Measurements from ENCODE around the gene AFG1L. TPM values are rescaled to one million over a fixed set of nuclear protein-coding genes. Genes with fewer than 3 reads are reported as not detected.

The AFG1L gene
- total and polyA plus RNA-seq, 4 donors = 2.7 to 2.8 (median 2.7) TPM

GRCh38 chr6:108355890-108356289 lies 61.0 kb downstream of the AFG1L start:
- H3K27ac ChIP-seq (ENCODE audit: low read depth in 1 of 2, low read length in 2 of 2) = no peak overlapping the region
- 95% methylated on average over 2 of the region's 2 CpGs for WGBS
- H3K4me1 ChIP-seq (ENCODE audit: control insufficient read depth in 4 of 4, insufficient read depth in 4 of 4, low read length in 3 of 4) = peaks cover 0 to 4% (median under 1%) of the 10 kb centered on the region in 4 donors
- H3K9me3 ChIP-seq (ENCODE audit: control insufficient read depth in 4 of 4, low read length in 3 of 4) = no peaks in the 10 kb centered on the region
- no peak for DNase-seq (ENCODE audit: low spot score)
- no peak overlapping the region for H3K4me3 ChIP-seq (ENCODE audit: low read depth in 1 of 3, low read length in 3 of 3)
- peaks cover 0 to 2% (median under 1%) of the 10 kb centered on the region in 4 donors for H3K36me3 ChIP-seq (ENCODE audit: control insufficient read depth in 4 of 4, insufficient read depth in 3 of 4, low read depth in 1 of 4, low read length in 3 of 4)
- no peak for TF ChIP-seq TAF1 (conservative IDR thresholded peaks at IDR 0.05)
- no peak for TF ChIP-seq RAD21 (IDR thresholded peaks at IDR 0.05)
- no peak for TF ChIP-seq CTCF (IDR thresholded peaks at IDR 0.05; ENCODE audit: low read depth, low read length, missing input control)
- no peak for TF ChIP-seq JUND (IDR thresholded peaks at IDR 0.05)
- TF ChIP-seq RXRA (IDR thresholded peaks at IDR 0.05) = no peak
- TF ChIP-seq GABPA (IDR thresholded peaks at IDR 0.05 in 1 of 2, conservative IDR thresholded peaks at IDR 0.05 in 1 of 2) = no peak
- TF ChIP-seq HNF4G (IDR thresholded peaks at IDR 0.05) = no peak
- no peak overlapping the region for H3K9ac ChIP-seq (ENCODE audit: low read depth in 1 of 2, low read length in 2 of 2)
- no peaks in the 10 kb centered on the region for H3K27me3 ChIP-seq (ENCODE audit: control insufficient read depth in 4 of 4, insufficient read depth in 4 of 4, low read length in 3 of 4)

- no peaks in the 10 kb centered on the region for H3K27me3 ChIP-seq (ENCODE audit: control insufficient read depth in 4 of 4, insufficient read depth in 4 of 4, low read length in 3 of 4)
- H3K27ac ChIP-seq (ENCODE audit: low read depth in 1 of 2, low read length in 2 of 2) = no peak overlapping the region
- DNase-seq (ENCODE audit: low spot score) = no peak
- no peak overlapping the region for H3K4me3 ChIP-seq (ENCODE audit: low read depth in 1 of 3, low read length in 3 of 3)
- H3K36me3 ChIP-seq (ENCODE audit: control insufficient read depth in 4 of 4, insufficient read depth in 3 of 4, low read depth in 1 of 4, low read length in 3 of 4) = peaks cover 0 to 2% (median under 1%) of the 10 kb centered on the region in 4 donors
- peaks cover 0 to 32% (median 13%) of the 10 kb centered on the region in 4 donors for H3K4me1 ChIP-seq (ENCODE audit: control insufficient read depth in 4 of 4, insufficient read depth in 4 of 4, low read length in 3 of 4)
- no peak overlapping the region for H3K9ac ChIP-seq (ENCODE audit: low read depth in 1 of 2, low read length in 2 of 2)
- TF ChIP-seq ATF3 (IDR thresholded peaks at IDR 0.05) (no peak), ZBTB33 (IDR thresholded peaks at IDR 0.05) (no peak), HNF4G (IDR thresholded peaks at IDR 0.05) (no peak), HNF4A (conservative IDR thresholded peaks at IDR 0.05) (no peak)
- no peaks in the 10 kb centered on the region for H3K9me3 ChIP-seq (ENCODE audit: control insufficient read depth in 4 of 4, low read length in 3 of 4)
- WGBS = 88% methylated on average over 5 of the region's 5 CpGs
These were observed 65.3 kb downstream of the AFG1L start for GRCh38 chr6:108359901-108360882.

GRCh38 chr6:108360919-108361311 lies 66.1 kb downstream of the AFG1L start:
- no peak overlapping the region for H3K4me3 ChIP-seq (ENCODE audit: low read depth in 1 of 3, low read length in 3 of 3)
- H3K4me1 ChIP-seq (ENCODE audit: control insufficient read depth in 4 of 4, insufficient read depth in 4 of 4, low read length in 3 of 4) = peaks cover 0 to 32% (median 13%) of the 10 kb centered on the region in 4 donors
- H3K27ac ChIP-seq (ENCODE audit: low read depth in 1 of 2, low read length in 2 of 2) = no peak overlapping the region
- no peaks in the 10 kb centered on the region for H3K27me3 ChIP-seq (ENCODE audit: control insufficient read depth in 4 of 4, insufficient read depth in 4 of 4, low read length in 3 of 4)
- no peaks in the 10 kb centered on the region for H3K9me3 ChIP-seq (ENCODE audit: control insufficient read depth in 4 of 4, low read length in 3 of 4)
- TF ChIP-seq ZBTB33 (IDR thresholded peaks at IDR 0.05) (no peak), RXRA (IDR thresholded peaks at IDR 0.05) (peak in 1 of 2 donors; percentile 20), GABPA (IDR thresholded peaks at IDR 0.05 in 1 of 2, conservative IDR thresholded peaks at IDR 0.05 in 1 of 2) (no peak), ATF3 (IDR thresholded peaks at IDR 0.05) (no peak)
- WGBS = 85% methylated on average over 2 of the region's 2 CpGs
- DNase-seq (ENCODE audit: low spot score) = peak; percentile 42
- H3K9ac ChIP-seq (ENCODE audit: low read depth in 1 of 2, low read length in 2 of 2) = no peak overlapping the region
- peaks cover 0 to 2% (median under 1%) of the 10 kb centered on the region in 4 donors for H3K36me3 ChIP-seq (ENCODE audit: control insufficient read depth in 4 of 4, insufficient read depth in 3 of 4, low read depth in 1 of 4, low read length in 3 of 4)

Measured in liver (tissue), 9 donors.